Keratinocyte (primary cell): ENCODE measurements around the gene PSAP. TPM values are rescaled to one million over a fixed set of nuclear protein-coding genes. Genes with fewer than 3 reads are reported as not detected.

Experiments used
- DNase-seq: peaks from one replicate; pipeline ENCODE4 v3.0.0-alpha.2; 2011; ENCODE audit warnings: low read depth, missing footprints, low spot score
- FAIRE-seq: peaks from 2 replicates; lab custom pipeline; 2011; peaks lifted over from hg19 to GRCh38; lab: Jason Lieb, UNC
- H2AFZ ChIP-seq: 2 replicates; pipeline ENCODE4 v1.6.0; 2012; ENCODE audit warnings: low read length, control low read depth, inconsistent platforms; ENCODE audit not compliant: control insufficient read depth
- H3K27ac ChIP-seq: 2 replicates; pipeline ENCODE4 v1.5.1; 2011; ENCODE audit warnings: low read length; ENCODE audit not compliant: control insufficient read depth, insufficient read depth
- H3K27me3 ChIP-seq: 3 replicates; pipeline ENCODE4 v1.6.0; 2011; ENCODE audit warnings: low read length; ENCODE audit not compliant: control insufficient read depth, insufficient read depth; ENCODE audit errors: extremely low read depth
- H3K36me3 ChIP-seq, 2 experiments: 2 replicates in 1 of 2; 3 replicates in 1 of 2; pipeline ENCODE4 v1.5.1; 2011; ENCODE audit warnings: low read length in 2 of 2, mild to moderate bottlenecking in 1 of 2; ENCODE audit not compliant: control insufficient read depth in 2 of 2, insufficient read depth in 2 of 2; ENCODE audit errors: extremely low read depth in 1 of 2
- H3K4me1 ChIP-seq: 3 replicates; pipeline ENCODE4 v1.5.1; 2011; ENCODE audit warnings: low read length; ENCODE audit not compliant: control insufficient read depth, insufficient read depth; ENCODE audit errors: extremely low read depth
- H3K4me2 ChIP-seq: 3 replicates; pipeline ENCODE4 v1.6.0; 2011; ENCODE audit warnings: low read depth, low read length; ENCODE audit not compliant: control insufficient read depth, insufficient read depth; ENCODE audit errors: extremely low read depth
- H3K4me3 ChIP-seq, 3 experiments: fragments of 200-600 bp in 1 of 3; sonication (generic) in 1 of 3; 2 replicates in 2 of 3; 3 replicates in 1 of 3; pipeline ENCODE4 v1.5.1; 2011 to 2016; ENCODE audit warnings: low read length in 3 of 3, mild to moderate bottlenecking in 3 of 3, control low read depth in 2 of 3, inconsistent platforms in 1 of 3, low read depth in 1 of 3, mixed read lengths in 1 of 3, mixed run types in 1 of 3, moderate library complexity in 1 of 3; ENCODE audit not compliant: control insufficient read depth in 2 of 3, insufficient read depth in 2 of 3; ENCODE audit errors: extremely low read depth in 1 of 3
- H3K79me2 ChIP-seq: 2 replicates; pipeline ENCODE4 v1.6.0; 2012; ENCODE audit warnings: low read length; ENCODE audit not compliant: control insufficient read depth, insufficient read depth
- H3K9ac ChIP-seq: 3 replicates; pipeline ENCODE4 v1.6.0; 2011; ENCODE audit warnings: low read length; ENCODE audit not compliant: control insufficient read depth, insufficient read depth; ENCODE audit errors: extremely low read depth
- H3K9me1 ChIP-seq: 3 replicates; pipeline ENCODE4 v1.6.0; 2011; ENCODE audit warnings: low read length; ENCODE audit not compliant: control insufficient read depth, insufficient read depth; ENCODE audit errors: extremely low read depth
- H3K9me3 ChIP-seq: 2 replicates; pipeline ENCODE4 v1.5.1; 2012; ENCODE audit warnings: low read depth, low read length; ENCODE audit not compliant: control insufficient read depth
- H4K20me1 ChIP-seq: 3 replicates; pipeline ENCODE4 v1.6.0; 2011; ENCODE audit warnings: low read length; ENCODE audit not compliant: control insufficient read depth, insufficient read depth; ENCODE audit errors: extremely low read depth
- EZH2 ChIP-seq: IDR thresholded peaks from one replicate; pipeline ENCODE4 v1.6.1; 2012; ENCODE audit warnings: inconsistent platforms, mild to moderate bottlenecking, low read length, moderate library complexity
- dilution Hi-C: fragments of 300-500 bp; cut with MboI; formaldehyde crosslinking; loops from one replicate; pipeline ENCODE4 v1.7.0; 2020; ENCODE audit warnings: low sequenced_read_pairs; ENCODE audit not compliant: extremely low pct_ligation_motif_present
- polyA plus RNA-seq, 5 experiments: library from polyadenylated mRNA; depleted of rRNA in 3 of 5; stranded (reverse) in 3 of 5; stranded (forward) in 1 of 5; unstranded in 1 of 5; fragments of >200 nt; gene quantifications; 1 replicate in 1 of 5; 2 replicates in 3 of 5; 3 replicates in 1 of 5; pipeline versions ENCODE4 v1.2.1 to v1.2.3, GENCODE V29; 2011 to 2012; ENCODE audit warnings: missing spikeins in 2 of 5, low read depth in 1 of 5, low replicate concordance in 1 of 5
- TF ChIP-seq, protein P1 (sequence below), 3 experiments: IDR thresholded peaks in 1 of 3; conservative IDR thresholded peaks in 1 of 3; optimal IDR thresholded peaks in 1 of 3; 2 replicates in 2 of 3; 3 replicates in 1 of 3; pipeline versions ENCODE3 to v1.5.1; 2011; ENCODE audit warnings: low read length in 3 of 3, mild to moderate bottlenecking in 3 of 3, moderate library complexity in 2 of 3, control low read depth in 1 of 3, inconsistent platforms in 1 of 3; ENCODE audit not compliant: insufficient read depth in 2 of 3; ENCODE audit errors: extremely low read depth in 1 of 3

Gene PSAP
- polyA plus RNA-seq, 1 donor (not counting 4 experiments of a cell fraction or from before 2014, with no cell fraction given): 1,075 TPM

- Histone ChIP-seq H4K20me1 (peaks cover 2% of the 10 kb centered on the region), H3K9me1 (no peaks in the 10 kb centered on the region), H3K4me2 (no peak overlapping the region), H3K9ac (no peak overlapping the region), H3K36me3 (no peaks in the 10 kb centered on the region), H3K79me2 (no peaks in the 10 kb centered on the region), H3K9me3 (no peaks in the 10 kb centered on the region), H2AFZ (no peak overlapping the region), H3K27ac (no peak overlapping the region), H3K4me1 (no peaks in the 10 kb centered on the region), H3K4me3 (no peak overlapping the region), H3K27me3 (peaks cover 15% of the 10 kb centered on the region)
- TF ChIP-seq, protein P1, sequence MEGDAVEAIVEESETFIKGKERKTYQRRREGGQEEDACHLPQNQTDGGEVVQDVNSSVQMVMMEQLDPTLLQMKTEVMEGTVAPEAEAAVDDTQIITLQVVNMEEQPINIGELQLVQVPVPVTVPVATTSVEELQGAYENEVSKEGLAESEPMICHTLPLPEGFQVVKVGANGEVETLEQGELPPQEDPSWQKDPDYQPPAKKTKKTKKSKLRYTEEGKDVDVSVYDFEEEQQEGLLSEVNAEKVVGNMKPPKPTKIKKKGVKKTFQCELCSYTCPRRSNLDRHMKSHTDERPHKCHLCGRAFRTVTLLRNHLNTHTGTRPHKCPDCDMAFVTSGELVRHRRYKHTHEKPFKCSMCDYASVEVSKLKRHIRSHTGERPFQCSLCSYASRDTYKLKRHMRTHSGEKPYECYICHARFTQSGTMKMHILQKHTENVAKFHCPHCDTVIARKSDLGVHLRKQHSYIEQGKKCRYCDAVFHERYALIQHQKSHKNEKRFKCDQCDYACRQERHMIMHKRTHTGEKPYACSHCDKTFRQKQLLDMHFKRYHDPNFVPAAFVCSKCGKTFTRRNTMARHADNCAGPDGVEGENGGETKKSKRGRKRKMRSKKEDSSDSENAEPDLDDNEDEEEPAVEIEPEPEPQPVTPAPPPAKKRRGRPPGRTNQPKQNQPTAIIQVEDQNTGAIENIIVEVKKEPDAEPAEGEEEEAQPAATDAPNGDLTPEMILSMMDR (optimal IDR thresholded peaks at IDR 0.05 in 1 of 3, IDR thresholded peaks at IDR 0.05 in 1 of 3, conservative IDR thresholded peaks at IDR 0.05 in 1 of 3; ENCODE audit: extremely low read depth in 1 of 3, insufficient read depth in 2 of 3, low read length in 3 of 3): no peak
- TF ChIP-seq EZH2: no peak
- no peak for DNase-seq
- dilution Hi-C loops: no loop called here
- FAIRE-seq: no peak
Measured at GRCh38 chr10:71801361-71801760, 49.7 kb downstream of the PSAP start.

GRCh38 chr10:71799608-71800453, 51.2 kb downstream of the PSAP start:
- TF ChIP-seq, protein P1 (optimal IDR thresholded peaks at IDR 0.05 in 1 of 3, IDR thresholded peaks at IDR 0.05 in 1 of 3, conservative IDR thresholded peaks at IDR 0.05 in 1 of 3; ENCODE audit: extremely low read depth in 1 of 3, insufficient read depth in 2 of 3, low read length in 3 of 3): no peak
- FAIRE-seq: no peak
- dilution Hi-C loops: no loop called here

More at GRCh38 chr10:71799608-71800453, 51.2 kb downstream of the PSAP start:
- H3K27me3 ChIP-seq: peaks cover 6% of the 10 kb centered on the region
- H4K20me1 ChIP-seq: peaks cover 2% of the 10 kb centered on the region
- H3K9ac ChIP-seq: no peak overlapping the region
- H3K36me3 ChIP-seq: no peaks in the 10 kb centered on the region
- H3K9me1 ChIP-seq: no peaks in the 10 kb centered on the region
- H3K9me3 ChIP-seq: no peaks in the 10 kb centered on the region
- H3K79me2 ChIP-seq: no peaks in the 10 kb centered on the region
- no peak overlapping the region for H3K4me2 ChIP-seq
- no peaks in the 10 kb centered on the region for H3K4me1 ChIP-seq
- no peak overlapping the region for H3K27ac ChIP-seq
- H3K4me3 ChIP-seq: no peak overlapping the region
- no peak overlapping the region for H2AFZ ChIP-seq
- no peak for DNase-seq
